Neural cell (in vitro differentiated cells): ENCODE data around the gene LLGL2. TPM values are rescaled to one million over a fixed set of nuclear protein-coding genes. Genes with fewer than 3 reads are reported as not detected.
"Not testable (repeated sequence)": the region's sequence is repeated elsewhere in the genome, so short reads cannot be mapped to it uniquely, and the experiment has no call there.

ENCODE experiments used
- H2AFZ ChIP-seq: fragments of 200-600, 300-800 bp; sonication (generic), shearing (Covaris generic); 2 replicates; pipeline ENCODE4 v1.6.0; 2014; ENCODE audit warnings: low read depth, mild to moderate bottlenecking, antibody characterized with exemption, low read length, moderate library complexity
- H3F3A ChIP-seq: fragments of 200-600 bp; shearing (Covaris generic); 2 replicates; pipeline ENCODE4 v1.6.1; 2016; ENCODE audit warnings: mild to moderate bottlenecking, moderate library complexity, mixed read lengths, antibody characterized with exemption, low read length; ENCODE audit not compliant: insufficient read depth, poor library complexity, severe bottlenecking
- H3K27ac ChIP-seq: fragments of 200-600, 300-800 bp; sonication (generic), shearing (Covaris generic); 2 replicates; pipeline ENCODE4 v1.5.1; 2014; ENCODE audit warnings: mild to moderate bottlenecking, low read length, moderate library complexity
- H3K27me3 ChIP-seq: fragments of 300-800, 200-600 bp; sonication (generic), shearing (Covaris generic); 2 replicates; pipeline ENCODE4 v1.6.0; 2014; ENCODE audit warnings: mild to moderate bottlenecking, low read depth, low read length, moderate library complexity; ENCODE audit not compliant: insufficient read depth
- H3K36me3 ChIP-seq: fragments of 300-800, 200-600 bp; sonication (generic), shearing (Covaris generic); 2 replicates; pipeline ENCODE4 v1.5.1; 2014; ENCODE audit warnings: mild to moderate bottlenecking, antibody characterized with exemption, low read length, moderate library complexity; ENCODE audit not compliant: insufficient read depth
- H3K4me2 ChIP-seq: fragments of 300-800, 200-600 bp; sonication (generic), shearing (Covaris generic); 2 replicates; pipeline ENCODE4 v1.6.0; 2014; ENCODE audit warnings: mild to moderate bottlenecking, low read length
- H3K4me3 ChIP-seq: fragments of 300-800, 200-600 bp; sonication (generic), shearing (Covaris generic); 2 replicates; pipeline ENCODE4 v1.5.1; 2014; ENCODE audit warnings: mild to moderate bottlenecking, low read length, moderate library complexity
- H3K79me2 ChIP-seq: fragments of 200-600 bp; shearing (Covaris generic); replicated peaks from 2 replicates; pipeline ENCODE4 v1.6.0; 2014; ENCODE audit warnings: mild to moderate bottlenecking, low read length, moderate library complexity; ENCODE audit not compliant: insufficient read depth
- H3K9ac ChIP-seq: fragments of 300-800, 200-600 bp; sonication (generic), shearing (Covaris generic); 2 replicates; pipeline ENCODE4 v1.6.1; 2016; ENCODE audit warnings: mild to moderate bottlenecking, low read length, mixed read lengths
- H3K9me2 ChIP-seq: fragments of 200-600 bp; shearing (Covaris generic); 2 replicates; pipeline ENCODE4 v1.6.1; 2016; ENCODE audit warnings: mild to moderate bottlenecking, low read length, mixed read lengths; ENCODE audit not compliant: insufficient read depth
- H3K9me3 ChIP-seq: fragments of 200-600, 300-800 bp; sonication (generic), shearing (Covaris generic); 2 replicates; pipeline ENCODE4 v1.6.1; 2016; ENCODE audit warnings: mild to moderate bottlenecking, mixed run types, low read length, moderate library complexity, mixed read lengths
- H4K20me1 ChIP-seq: fragments of 200-600 bp; shearing (Covaris generic); 2 replicates; pipeline ENCODE4 v1.6.1; 2016; ENCODE audit warnings: mild to moderate bottlenecking, mixed run types; ENCODE audit not compliant: insufficient read depth
- EP300 ChIP-seq: fragments of 450-650 bp; conservative IDR thresholded peaks from 2 replicates; pipeline ENCODE4 v1.6.1; 2014; ENCODE audit warnings: antibody characterized with exemption, mild to moderate bottlenecking, moderate library complexity; ENCODE audit not compliant: poor library complexity, severe bottlenecking
- EZH2 ChIP-seq: fragments of 200-600, 300-800 bp; shearing (Covaris generic), sonication (generic); IDR thresholded peaks from 2 replicates; pipeline ENCODE4 v1.6.1; 2014; ENCODE audit warnings: antibody characterized with exemption, low read length, borderline replicate concordance, mild to moderate bottlenecking; ENCODE audit not compliant: insufficient read depth, poor library complexity, severe bottlenecking
- POLR2AphosphoS5 ChIP-seq: IDR thresholded peaks from 2 replicates; pipeline ENCODE4 v1.6.1; 2012
- RAD21 ChIP-seq: fragments of 450-650 bp; conservative IDR thresholded peaks from 2 replicates; pipeline ENCODE4 v1.6.1; 2014; ENCODE audit warnings: antibody characterized with exemption, mild to moderate bottlenecking, moderate library complexity
- SMC3 ChIP-seq: fragments of 450-650 bp; conservative IDR thresholded peaks from 2 replicates; pipeline ENCODE4 v1.6.1; 2014; ENCODE audit warnings: antibody characterized with exemption, mild to moderate bottlenecking, moderate library complexity; ENCODE audit not compliant: poor library complexity
- polyA plus RNA-seq: library from polyadenylated mRNA; depleted of rRNA; stranded (reverse); fragments of >200 nt; gene quantifications from 2 replicates; pipeline ENCODE4 v1.2.3, GENCODE V29; 2014
- TF ChIP-seq, protein P1 (sequence below): IDR thresholded peaks from 2 replicates; pipeline ENCODE4 v1.6.1; 2012; ENCODE audit warnings: borderline replicate concordance
- TF ChIP-seq, protein P2 (sequence below): fragments of 450-650 bp; IDR thresholded peaks from 2 replicates; pipeline ENCODE4 v1.5.1; 2014; ENCODE audit warnings: antibody characterized with exemption, mild to moderate bottlenecking, moderate library complexity; ENCODE audit not compliant: poor library complexity, severe bottlenecking

The LLGL2 gene
- polyA plus RNA-seq, 1 donor from 2014 or later, result 0.95 TPM

DNA sequence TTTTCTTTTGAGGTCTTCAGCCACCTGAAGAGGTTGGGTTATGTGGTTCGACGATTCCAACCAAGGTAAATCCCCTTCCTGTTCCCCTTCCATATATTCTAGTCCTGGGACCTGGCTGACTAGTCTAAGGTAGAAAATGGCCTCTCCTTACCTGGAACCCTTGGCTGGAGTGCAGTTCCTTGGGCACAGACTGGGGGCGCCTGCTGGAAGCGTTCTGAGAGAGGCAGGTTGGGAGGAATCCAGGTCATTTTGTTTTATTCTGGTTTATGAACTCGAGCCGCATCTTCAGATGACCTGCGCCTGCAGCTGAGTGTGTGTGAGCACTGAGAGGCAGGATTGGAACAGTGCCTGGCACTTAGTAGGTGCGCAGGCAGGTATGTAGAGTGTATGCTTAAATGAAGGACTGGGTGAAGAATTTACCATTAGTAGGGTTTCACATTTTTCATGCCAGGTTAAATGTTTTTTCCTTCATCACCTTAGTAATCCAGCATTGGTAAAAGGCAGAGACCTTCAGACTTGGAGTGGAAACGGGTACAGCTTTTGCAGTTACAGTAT is 6.4 kb upstream of the LLGL2 start:
- Histone ChIP-seq H3K4me2 (no peak overlapping the region), H3K9ac (no peak overlapping the region), H2AFZ (no peak overlapping the region), H3K4me3 (no peak overlapping the region), H3K9me3 (no peaks in the 10 kb centered on the region), H3F3A (no peaks in the 10 kb centered on the region), H3K79me2 (peaks cover 11% of the 10 kb centered on the region), H3K36me3 (no peaks in the 10 kb centered on the region), H3K27me3 (peaks cover 1% of the 10 kb centered on the region), H3K9me2 (no peaks in the 10 kb centered on the region), H4K20me1 (no peaks in the 10 kb centered on the region), H3K27ac (no peak overlapping the region)
- TF ChIP-seq EP300 (no peak), POLR2AphosphoS5 (no peak), SMC3 (no peak), RAD21 (no peak)
- TF ChIP-seq, protein P1, sequence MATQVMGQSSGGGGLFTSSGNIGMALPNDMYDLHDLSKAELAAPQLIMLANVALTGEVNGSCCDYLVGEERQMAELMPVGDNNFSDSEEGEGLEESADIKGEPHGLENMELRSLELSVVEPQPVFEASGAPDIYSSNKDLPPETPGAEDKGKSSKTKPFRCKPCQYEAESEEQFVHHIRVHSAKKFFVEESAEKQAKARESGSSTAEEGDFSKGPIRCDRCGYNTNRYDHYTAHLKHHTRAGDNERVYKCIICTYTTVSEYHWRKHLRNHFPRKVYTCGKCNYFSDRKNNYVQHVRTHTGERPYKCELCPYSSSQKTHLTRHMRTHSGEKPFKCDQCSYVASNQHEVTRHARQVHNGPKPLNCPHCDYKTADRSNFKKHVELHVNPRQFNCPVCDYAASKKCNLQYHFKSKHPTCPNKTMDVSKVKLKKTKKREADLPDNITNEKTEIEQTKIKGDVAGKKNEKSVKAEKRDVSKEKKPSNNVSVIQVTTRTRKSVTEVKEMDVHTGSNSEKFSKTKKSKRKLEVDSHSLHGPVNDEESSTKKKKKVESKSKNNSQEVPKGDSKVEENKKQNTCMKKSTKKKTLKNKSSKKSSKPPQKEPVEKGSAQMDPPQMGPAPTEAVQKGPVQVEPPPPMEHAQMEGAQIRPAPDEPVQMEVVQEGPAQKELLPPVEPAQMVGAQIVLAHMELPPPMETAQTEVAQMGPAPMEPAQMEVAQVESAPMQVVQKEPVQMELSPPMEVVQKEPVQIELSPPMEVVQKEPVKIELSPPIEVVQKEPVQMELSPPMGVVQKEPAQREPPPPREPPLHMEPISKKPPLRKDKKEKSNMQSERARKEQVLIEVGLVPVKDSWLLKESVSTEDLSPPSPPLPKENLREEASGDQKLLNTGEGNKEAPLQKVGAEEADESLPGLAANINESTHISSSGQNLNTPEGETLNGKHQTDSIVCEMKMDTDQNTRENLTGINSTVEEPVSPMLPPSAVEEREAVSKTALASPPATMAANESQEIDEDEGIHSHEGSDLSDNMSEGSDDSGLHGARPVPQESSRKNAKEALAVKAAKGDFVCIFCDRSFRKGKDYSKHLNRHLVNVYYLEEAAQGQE, result no peak
- TF ChIP-seq, protein P2, sequence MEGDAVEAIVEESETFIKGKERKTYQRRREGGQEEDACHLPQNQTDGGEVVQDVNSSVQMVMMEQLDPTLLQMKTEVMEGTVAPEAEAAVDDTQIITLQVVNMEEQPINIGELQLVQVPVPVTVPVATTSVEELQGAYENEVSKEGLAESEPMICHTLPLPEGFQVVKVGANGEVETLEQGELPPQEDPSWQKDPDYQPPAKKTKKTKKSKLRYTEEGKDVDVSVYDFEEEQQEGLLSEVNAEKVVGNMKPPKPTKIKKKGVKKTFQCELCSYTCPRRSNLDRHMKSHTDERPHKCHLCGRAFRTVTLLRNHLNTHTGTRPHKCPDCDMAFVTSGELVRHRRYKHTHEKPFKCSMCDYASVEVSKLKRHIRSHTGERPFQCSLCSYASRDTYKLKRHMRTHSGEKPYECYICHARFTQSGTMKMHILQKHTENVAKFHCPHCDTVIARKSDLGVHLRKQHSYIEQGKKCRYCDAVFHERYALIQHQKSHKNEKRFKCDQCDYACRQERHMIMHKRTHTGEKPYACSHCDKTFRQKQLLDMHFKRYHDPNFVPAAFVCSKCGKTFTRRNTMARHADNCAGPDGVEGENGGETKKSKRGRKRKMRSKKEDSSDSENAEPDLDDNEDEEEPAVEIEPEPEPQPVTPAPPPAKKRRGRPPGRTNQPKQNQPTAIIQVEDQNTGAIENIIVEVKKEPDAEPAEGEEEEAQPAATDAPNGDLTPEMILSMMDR, result no peak

DNA sequence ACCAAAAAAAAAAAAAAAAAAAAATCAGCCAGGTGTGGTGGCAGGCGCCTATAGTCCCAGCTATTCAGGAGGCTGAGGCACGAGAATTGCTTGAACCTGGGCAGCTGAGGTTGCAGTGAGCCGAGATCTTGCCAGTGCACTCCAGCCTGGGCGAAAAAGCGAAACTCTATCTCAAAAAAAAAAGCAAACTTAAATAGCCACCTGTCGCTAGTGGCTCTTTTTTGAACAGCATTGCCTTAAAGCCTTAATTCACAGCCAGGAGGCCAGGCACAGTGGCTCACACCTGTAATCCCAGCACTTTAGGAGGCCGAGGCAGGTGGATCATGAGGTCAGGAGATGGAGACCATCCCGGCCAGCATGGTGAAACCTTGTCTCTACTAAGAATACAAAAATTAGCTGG is 5.1 kb upstream of the LLGL2 start:
- H3K27ac ChIP-seq, H3K36me3 ChIP-seq, H3K9ac ChIP-seq, H3K4me3 ChIP-seq, H3K9me2 ChIP-seq, H2AFZ ChIP-seq, H3K4me2 ChIP-seq, H3F3A ChIP-seq, H3K79me2 ChIP-seq, H4K20me1 ChIP-seq, H3K9me3 ChIP-seq: not testable (repeated sequence)
- peaks cover 14% of the 10 kb centered on the region for H3K27me3 ChIP-seq

DNA sequence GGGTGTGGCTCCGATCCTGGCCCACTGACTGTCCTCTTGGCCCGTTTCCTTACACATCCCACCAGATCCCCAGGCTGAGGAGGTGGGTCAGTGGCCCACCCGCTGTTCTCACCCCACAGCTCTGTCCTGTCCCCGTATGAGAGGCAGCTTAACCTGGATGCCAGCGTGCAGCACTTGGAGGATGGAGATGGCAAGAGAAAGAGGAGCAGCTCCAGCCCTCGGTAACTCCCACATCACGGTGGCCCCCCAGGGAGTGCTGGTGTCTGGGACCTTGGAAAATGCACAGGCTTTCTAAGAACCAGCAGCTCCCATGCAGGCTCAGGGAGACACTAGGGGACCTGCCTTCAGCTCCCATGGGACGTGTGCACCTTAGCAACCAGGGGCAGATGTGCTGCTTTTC is 4.2 kb upstream of the LLGL2 start:
- no peaks in the 10 kb centered on the region for H3F3A ChIP-seq
- H3K27ac ChIP-seq, result no peak overlapping the region
- no peak for TF ChIP-seq EZH2
- H3K27me3 ChIP-seq, result peaks cover 20% of the 10 kb centered on the region
- no peaks in the 10 kb centered on the region for H3K79me2 ChIP-seq
- no peaks in the 10 kb centered on the region for H3K36me3 ChIP-seq
- no peak overlapping the region for H3K9ac ChIP-seq
- H2AFZ ChIP-seq, result no peak overlapping the region
- no peak overlapping the region for H3K4me2 ChIP-seq
- no peaks in the 10 kb centered on the region for H3K9me2 ChIP-seq
- no peaks in the 10 kb centered on the region for H3K9me3 ChIP-seq
- no peak overlapping the region for H3K4me3 ChIP-seq
- H4K20me1 ChIP-seq, result no peaks in the 10 kb centered on the region
